ENCODE results near the gene WWOX. TPM values are rescaled to one million over a fixed set of nuclear protein-coding genes. Genes with fewer than 3 reads are reported as not detected.

Gene WWOX
- total and polyA plus RNA-seq, 10 donors = 5.9 to 90.3 (median 26.4) TPM

DNA sequence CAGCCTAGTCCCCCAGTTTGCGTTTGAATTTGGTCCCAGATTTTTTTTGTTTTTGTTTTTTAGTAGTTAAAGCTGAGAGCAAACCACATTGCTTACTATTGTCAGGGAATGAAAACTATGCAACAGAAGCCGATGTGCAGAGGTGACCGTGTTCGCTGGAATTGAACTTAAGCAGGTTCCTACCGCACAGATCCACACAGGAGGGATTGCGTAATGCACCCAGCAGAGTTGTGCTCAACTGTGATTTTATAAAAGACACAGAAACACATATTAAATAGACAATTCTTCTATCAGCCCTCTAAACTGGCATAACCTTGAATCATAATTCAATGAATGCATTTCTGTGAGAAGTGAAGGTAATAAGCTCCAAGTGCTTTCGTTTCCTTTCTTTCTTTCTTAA is 443.0 kb downstream of the WWOX start:
- no peaks in the 10 kb centered on the region for H3K4me1 ChIP-seq
- TF ChIP-seq POLR2A (IDR thresholded peaks at IDR 0.05) = no peak
- no peak for TF ChIP-seq POLR2AphosphoS5 (IDR thresholded peaks at IDR 0.05)
- TF ChIP-seq CTCF (IDR thresholded peaks at IDR 0.05 in 8 of 11, conservative IDR thresholded peaks at IDR 0.05 in 3 of 11) = no peak
- no peak overlapping the region for H3K4me3 ChIP-seq
- no peaks in the 10 kb centered on the region for H3K9me3 ChIP-seq
- WGBS, 5 donors = 92 to 97% (median 93%) methylated on average over 7 of the region's 7 CpGs
- no peaks in the 10 kb centered on the region for H3K27me3 ChIP-seq (replicated peaks in 1 of 7)
- H3K27ac ChIP-seq = no peak overlapping the region
- DNase-seq = no peak
- intact Hi-C loops (cut with DNase I; ENCODE audit: low total_unique reads) = no loop called here
- no peaks in the 10 kb centered on the region for H3K36me3 ChIP-seq

- no peaks in the 10 kb centered on the region for H3K4me1 ChIP-seq
- intact Hi-C loops (cut with DNase I; ENCODE audit: low total_unique reads) = no loop called here
- no peak overlapping the region for H3K27ac ChIP-seq
- no peak overlapping the region for H3K4me3 ChIP-seq
- H3K27me3 ChIP-seq (replicated peaks in 1 of 7) = no peaks in the 10 kb centered on the region
- no peak for DNase-seq
- no peaks in the 10 kb centered on the region for H3K9me3 ChIP-seq
- TF ChIP-seq POLR2A (IDR thresholded peaks at IDR 0.05) (no peak), CTCF (IDR thresholded peaks at IDR 0.05 in 8 of 11, conservative IDR thresholded peaks at IDR 0.05 in 3 of 11) (no peak), POLR2AphosphoS5 (IDR thresholded peaks at IDR 0.05) (no peak)
- no peaks in the 10 kb centered on the region for H3K36me3 ChIP-seq
- 65 to 93% (median 87%) methylated on average over 5 to 7 of the region's 7 CpGs for WGBS, 5 donors
Measured at GRCh38 chr16:78543023-78543422, 443.6 kb downstream of the WWOX start.

GRCh38 chr16:78549366-78549765 is 449.9 kb downstream of the WWOX start:
- Histone ChIP-seq H3K4me3 (no peak overlapping the region), H3K9me3 (no peaks in the 10 kb centered on the region), H3K36me3 (no peaks in the 10 kb centered on the region), H3K4me1 (no peaks in the 10 kb centered on the region), H3K27me3 (replicated peaks in 1 of 7) (no peaks in the 10 kb centered on the region), H3K27ac (no peak overlapping the region)
- WGBS, 5 donors = 88 to 95% (median 94%) methylated on average over 6 of the region's 6 CpGs
- TF ChIP-seq CTCF (IDR thresholded peaks at IDR 0.05 in 8 of 11, conservative IDR thresholded peaks at IDR 0.05 in 3 of 11) = no peak
- TF ChIP-seq POLR2AphosphoS5 (IDR thresholded peaks at IDR 0.05) = no peak
- no peak for TF ChIP-seq POLR2A (IDR thresholded peaks at IDR 0.05)
- intact Hi-C loops (cut with DNase I; ENCODE audit: low total_unique reads) = no loop called here
- DNase-seq = no peak

GRCh38 chr16:78551487-78552085 is 452.1 kb downstream of the WWOX start:
- H3K9me3 ChIP-seq = no peaks in the 10 kb centered on the region
- no peaks in the 10 kb centered on the region for H3K36me3 ChIP-seq
- H3K4me3 ChIP-seq = no peak overlapping the region
- no peaks in the 10 kb centered on the region for H3K4me1 ChIP-seq
- 69 to 75% (median 74%) methylated on average over 11 to 12 of the region's 12 CpGs for WGBS, 5 donors
- DNase-seq = no peak
- no peak for TF ChIP-seq CTCF (IDR thresholded peaks at IDR 0.05 in 8 of 11, conservative IDR thresholded peaks at IDR 0.05 in 3 of 11)
- TF ChIP-seq POLR2A (IDR thresholded peaks at IDR 0.05) = no peak
- no peak for TF ChIP-seq POLR2AphosphoS5 (IDR thresholded peaks at IDR 0.05)
- H3K27ac ChIP-seq = no peak overlapping the region
- intact Hi-C loops (cut with DNase I; ENCODE audit: low total_unique reads) = no loop called here
- no peaks in the 10 kb centered on the region for H3K27me3 ChIP-seq (replicated peaks in 1 of 7)
